Astrocyte of the spinal cord (primary cell): Measurements from ENCODE around the gene PRKG1.
"Not testable (repeated sequence)": the region's sequence is repeated elsewhere in the genome, so short reads cannot be mapped to it uniquely, and the experiment has no call there.

Experiments used
- DNase-seq: peaks from one replicate; pipeline ENCODE4 v3.0.0; 2011; ENCODE audit warnings: low read depth, low spot score
- H3K4me3 ChIP-seq: 2 replicates; pipeline ENCODE4 v1.5.1; 2011; ENCODE audit warnings: low read depth, mild to moderate bottlenecking, low read length, moderate library complexity
- CTCF ChIP-seq: IDR thresholded peaks from 2 replicates; pipeline ENCODE4 v1.5.1; 2012; ENCODE audit warnings: low read depth, mild to moderate bottlenecking, low read length, inconsistent platforms
- in situ Hi-C: cut with HindIII; loops from 2 replicates; pipeline ENCODE4 v1.10.0; 2017; ENCODE audit warnings: low sequenced_read_pairs

PRKG1 gene

DNA sequence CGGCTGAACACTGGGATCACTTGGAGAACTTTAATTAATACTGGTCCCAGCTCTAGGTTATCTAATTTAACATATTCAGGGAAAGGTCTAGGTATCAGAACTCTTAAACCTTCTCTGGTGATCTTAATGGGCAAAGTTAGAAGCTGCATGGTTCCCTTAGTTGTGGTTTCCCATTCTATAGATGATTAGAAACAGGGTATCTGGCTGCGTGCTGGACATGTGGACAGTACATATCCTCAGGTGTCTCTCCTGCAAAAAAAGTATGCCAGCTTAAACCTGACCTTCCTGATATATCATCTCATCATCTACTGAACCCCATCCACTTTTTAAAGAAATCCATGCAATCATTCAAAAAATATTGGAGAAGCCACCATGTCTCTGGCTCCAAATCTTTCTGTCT is 955.3 kb downstream of the PRKG1 start:
- no peak for DNase-seq
- in situ Hi-C loops = no loop called here
- no peak for TF ChIP-seq CTCF
- H3K4me3 ChIP-seq = no peak overlapping the region

GRCh38 chr10:52030051-52030790 is 955.9 kb downstream of the PRKG1 start:
- no peak for TF ChIP-seq CTCF
- DNase-seq = no peak
- in situ Hi-C loops = no loop called here
- H3K4me3 ChIP-seq = no peak overlapping the region

DNA sequence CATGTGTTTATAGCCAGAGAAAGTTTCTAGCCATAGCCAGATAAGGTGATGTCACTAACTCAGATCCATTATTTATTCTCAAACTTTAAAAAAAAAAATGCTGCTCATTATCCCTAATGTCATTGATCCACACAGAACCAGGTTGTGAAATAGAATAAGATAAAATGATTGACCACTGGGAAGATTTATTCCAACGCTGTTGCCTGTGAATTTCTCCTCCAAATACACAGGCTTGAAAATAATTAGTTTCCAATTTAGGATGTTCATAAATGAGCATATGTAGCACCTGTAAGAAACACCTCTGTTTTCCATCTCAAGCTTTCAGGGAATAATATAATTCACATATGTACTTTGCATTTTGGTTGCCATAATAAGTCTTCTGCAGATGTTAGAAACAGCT is 956.7 kb downstream of the PRKG1 start:
- in situ Hi-C loops = no loop called here
- no peak overlapping the region for H3K4me3 ChIP-seq
- no peak for DNase-seq
- no peak for TF ChIP-seq CTCF

DNA sequence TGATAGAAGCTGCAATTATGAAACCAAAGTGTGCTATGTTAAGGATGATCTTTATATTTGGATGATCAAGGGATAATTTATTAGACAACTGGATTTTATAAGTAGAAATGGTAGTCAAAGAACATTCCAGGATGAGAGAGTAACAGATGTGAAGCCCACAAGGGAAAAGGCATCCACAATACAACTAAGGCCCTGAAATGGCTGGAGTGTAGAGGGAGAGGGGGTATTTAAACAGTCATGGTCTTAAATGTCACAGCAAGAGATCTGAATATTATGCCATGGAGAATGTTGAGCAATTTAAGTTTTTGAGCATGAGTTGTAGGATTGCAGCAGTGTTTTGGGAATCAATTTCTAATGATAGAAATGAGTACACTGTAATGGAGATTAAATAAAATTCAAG is 957.5 kb downstream of the PRKG1 start:
- DNase-seq = no peak
- no peak for TF ChIP-seq CTCF
- in situ Hi-C loops = no loop called here
- no peak overlapping the region for H3K4me3 ChIP-seq

GRCh38 chr10:52032681-52033629 is 958.7 kb downstream of the PRKG1 start:
- DNase-seq = no peak
- in situ Hi-C loops = no loop called here
- no peak overlapping the region for H3K4me3 ChIP-seq
- TF ChIP-seq CTCF = no peak

DNA sequence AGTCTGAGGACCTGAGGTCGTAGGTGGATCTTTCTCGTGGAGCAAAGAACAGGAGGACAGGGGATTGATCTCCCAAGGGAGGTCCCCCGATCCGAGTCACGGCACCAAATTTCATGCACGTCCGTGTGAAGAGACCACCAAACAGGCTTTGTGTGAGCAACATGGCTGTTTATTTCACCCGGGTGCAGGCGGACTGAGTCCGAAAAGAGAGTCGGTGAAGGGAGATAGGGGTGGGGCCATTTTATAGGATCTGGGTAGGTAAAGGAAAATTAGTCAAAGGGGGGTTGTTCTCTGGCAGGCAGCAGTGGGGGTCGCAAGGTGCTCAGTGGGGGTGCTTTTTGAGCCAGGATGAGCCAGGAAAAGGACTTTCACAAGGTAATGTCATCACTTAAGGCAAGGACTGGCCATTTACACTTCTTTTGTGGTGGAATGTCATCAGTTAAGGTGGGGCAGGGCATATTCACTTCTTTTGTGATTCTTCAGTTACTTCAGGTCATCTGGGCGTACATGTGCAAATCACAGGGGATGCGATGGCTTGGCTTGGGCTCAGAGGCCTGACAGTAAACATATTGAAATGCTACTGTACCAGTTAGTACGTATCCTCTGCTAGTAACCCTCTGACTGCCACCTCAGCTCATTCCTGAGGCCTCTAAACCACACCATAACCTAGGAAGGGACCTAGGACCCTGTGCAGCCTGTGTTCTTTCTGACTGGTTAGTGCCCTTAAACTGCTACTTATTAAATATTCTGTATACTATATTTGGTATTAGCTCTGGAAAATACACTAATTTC is 964.9 kb downstream of the PRKG1 start:
- H3K4me3 ChIP-seq, DNase-seq, in situ Hi-C loops: not testable (repeated sequence)
